Activated naive CD8-positive, alpha-beta T cell treated with anti-CD3 and anti-CD28 coated beads, Interleukin-2, amount 50 U/mL, for 16 hours (primary cell): ENCODE measurements around the gene CDA.

Experiments used
- DNase-seq: peaks from one replicate; pipeline ENCODE4 v3.0.0-alpha.2; 2020; ENCODE audit warnings: low read depth, low spot score

CDA gene

GRCh38 chr1:20588634-20589225 is at the start of gene CDA:
CDA (plus strand) TSS chr1:20589097; CDS start chr1:20589130, 33 bp downstream.
- no peak for DNase-seq

DNA sequence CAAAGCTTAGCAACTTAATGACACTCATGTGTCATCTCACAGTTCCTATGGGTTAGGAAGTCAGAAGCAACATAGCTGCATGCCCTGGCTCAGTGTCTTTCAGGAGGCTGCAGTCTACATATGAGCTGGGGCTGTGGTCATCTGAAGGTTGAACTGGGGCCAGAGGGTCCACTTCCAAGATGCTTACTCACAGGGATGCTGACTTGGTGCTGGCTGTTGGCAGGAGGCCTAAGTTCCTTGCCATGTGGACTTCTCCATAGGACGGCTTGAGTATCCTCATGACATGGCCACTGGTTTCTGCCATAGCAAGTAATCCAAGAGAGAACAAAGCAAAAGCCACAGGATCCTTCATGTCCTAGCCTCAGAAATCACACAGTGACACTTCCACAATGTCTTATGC is 48.6 kb upstream of the CDA start:
- DNase-seq = no peak

GRCh38 chr1:20546637-20547036 is 42.3 kb upstream of the CDA start:
- DNase-seq = no peak

DNA sequence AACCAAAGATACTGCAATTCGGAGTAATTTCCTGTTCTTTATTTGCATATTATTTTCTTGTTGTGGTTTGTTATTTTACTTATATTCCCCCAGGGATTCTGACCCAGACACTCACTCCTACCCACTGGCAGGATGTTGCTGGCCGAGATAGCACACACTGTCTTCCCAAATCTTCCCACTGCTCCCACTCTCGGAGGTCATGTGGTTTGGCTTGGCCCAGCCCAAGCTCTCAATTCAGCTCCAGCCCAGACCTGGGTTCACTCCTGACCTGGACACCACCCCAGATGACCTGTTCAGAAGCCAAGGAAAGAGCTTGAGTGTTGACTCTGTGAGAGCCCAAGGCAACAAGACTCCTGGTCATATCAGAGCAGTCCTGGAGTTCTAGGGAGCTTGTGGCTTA is 37.7 kb upstream of the CDA start:
- DNase-seq = no peak

GRCh38 chr1:20551945-20552727 is 36.8 kb upstream of the CDA start, which contains the start of gene FAM43B:
FAM43B (plus strand) TSS chr1:20552573; CDS start chr1:20552974, 401 bp downstream.
- DNase-seq = no peak

- no peak for DNase-seq
Observed at GRCh38 chr1:20552728-20553445, 36.0 kb upstream of the CDA start.

DNA sequence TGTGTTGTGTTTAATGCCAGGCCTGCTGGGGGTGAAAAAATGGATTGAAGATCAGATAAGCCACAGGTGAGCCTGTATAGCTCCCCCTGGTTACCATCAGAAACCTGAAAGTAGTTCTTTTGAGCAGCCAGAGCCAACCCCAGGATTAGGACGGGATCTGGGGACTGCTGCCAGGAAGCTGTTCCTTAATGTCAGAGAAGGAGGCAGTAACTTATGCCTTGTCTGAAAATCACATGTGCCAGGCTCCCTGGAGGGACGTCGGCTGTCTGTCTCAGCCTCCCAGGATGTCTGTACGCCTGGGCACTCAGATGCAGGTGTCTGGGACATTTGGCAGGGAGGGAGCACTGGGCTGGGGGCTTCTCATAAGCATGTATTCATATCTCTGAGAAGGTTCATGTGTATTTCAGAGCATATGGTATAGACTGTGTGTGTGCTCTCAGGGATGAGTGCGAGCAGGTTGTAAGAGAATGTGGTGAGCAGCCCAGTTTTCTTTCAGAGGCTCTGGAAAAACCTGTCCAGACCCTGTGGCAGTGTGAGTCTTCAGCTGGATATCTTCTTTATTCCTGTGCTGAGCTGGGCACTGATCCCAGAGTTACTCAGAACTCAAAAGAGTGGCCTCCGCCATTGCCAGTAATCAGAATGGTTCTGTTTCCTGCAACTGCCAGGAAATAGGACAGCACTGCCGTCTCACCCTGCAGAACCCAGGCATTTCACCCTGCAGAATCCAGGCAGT is 33.7 kb upstream of the CDA start:
- no peak for DNase-seq

DNA sequence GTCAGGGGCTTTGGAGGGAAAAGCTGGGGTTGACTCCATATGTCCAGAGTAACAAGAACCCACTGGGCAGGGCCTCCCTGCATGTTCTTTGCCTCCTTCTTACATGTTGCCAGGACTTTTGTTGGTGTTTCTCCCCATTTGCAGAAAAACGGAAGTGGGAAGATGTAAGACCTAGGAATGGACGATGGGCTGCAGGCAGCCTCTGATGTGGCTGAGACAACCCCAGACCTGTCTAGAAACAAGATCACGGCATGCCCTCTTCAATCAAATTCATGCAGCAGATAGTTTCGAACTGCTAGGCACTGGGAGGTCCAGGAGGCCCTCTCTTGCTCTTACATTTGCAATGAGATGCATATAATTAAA is 33.2 kb upstream of the CDA start:
- no peak for DNase-seq

GRCh38 chr1:20558191-20558590 is 30.7 kb upstream of the CDA start:
- DNase-seq = no peak

GRCh38 chr1:20560966-20561365 is 27.9 kb upstream of the CDA start:
- DNase-seq = no peak

GRCh38 chr1:20565234-20565633 is 23.7 kb upstream of the CDA start:
- no peak for DNase-seq

DNA sequence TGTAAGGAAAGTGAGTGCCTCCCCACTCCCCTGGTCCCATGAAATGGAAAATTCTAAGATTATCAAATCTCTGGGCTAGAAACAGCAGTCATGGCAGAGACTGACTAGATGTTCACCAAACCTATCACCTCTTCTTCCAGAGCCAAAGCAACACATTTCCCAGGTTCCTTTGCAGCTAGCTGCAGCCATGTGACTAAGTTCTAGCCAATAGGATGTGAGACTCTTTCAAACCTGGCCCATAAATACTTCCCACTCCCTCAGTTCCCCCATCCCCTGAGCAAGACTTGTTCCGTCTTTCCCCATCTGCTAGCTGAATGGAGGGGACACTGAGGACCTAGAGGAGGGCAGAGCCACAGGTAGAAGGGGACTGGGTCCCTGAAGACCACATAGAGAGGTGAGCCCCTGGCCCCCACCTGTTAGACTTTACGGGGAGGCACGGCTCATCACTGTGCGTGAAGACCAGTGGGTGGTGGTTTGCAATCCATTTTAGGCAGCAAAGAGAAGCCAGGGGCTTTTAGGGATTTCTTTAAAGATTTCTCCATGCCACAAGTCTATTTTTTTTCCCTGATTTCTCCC is 19.3 kb upstream of the CDA start:
- no peak for DNase-seq

DNA sequence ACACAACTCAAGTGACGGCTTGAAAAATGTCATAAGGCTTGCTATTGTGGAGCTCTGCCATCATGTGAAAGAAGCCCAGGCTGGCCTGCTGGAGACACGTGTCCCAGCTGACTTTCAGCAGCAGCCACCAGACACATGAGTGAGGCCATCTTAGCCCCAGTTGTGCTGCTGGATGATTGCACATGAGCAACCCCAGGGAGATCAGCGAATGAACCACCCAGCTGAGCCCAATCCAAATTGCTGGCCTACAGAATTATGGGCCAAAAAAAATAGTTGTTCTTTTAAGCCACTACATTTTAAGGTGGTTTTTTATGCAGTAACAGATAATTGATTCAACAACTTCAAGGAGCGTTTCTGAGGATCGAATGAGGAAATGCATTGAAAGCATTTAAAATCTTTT is 17.5 kb upstream of the CDA start:
- no peak for DNase-seq

GRCh38 chr1:20573987-20574386 is 14.9 kb upstream of the CDA start:
- no peak for DNase-seq

- peak; percentile 9 for DNase-seq
Observed at GRCh38 chr1:20574686-20575540, 14.0 kb upstream of the CDA start.

DNA sequence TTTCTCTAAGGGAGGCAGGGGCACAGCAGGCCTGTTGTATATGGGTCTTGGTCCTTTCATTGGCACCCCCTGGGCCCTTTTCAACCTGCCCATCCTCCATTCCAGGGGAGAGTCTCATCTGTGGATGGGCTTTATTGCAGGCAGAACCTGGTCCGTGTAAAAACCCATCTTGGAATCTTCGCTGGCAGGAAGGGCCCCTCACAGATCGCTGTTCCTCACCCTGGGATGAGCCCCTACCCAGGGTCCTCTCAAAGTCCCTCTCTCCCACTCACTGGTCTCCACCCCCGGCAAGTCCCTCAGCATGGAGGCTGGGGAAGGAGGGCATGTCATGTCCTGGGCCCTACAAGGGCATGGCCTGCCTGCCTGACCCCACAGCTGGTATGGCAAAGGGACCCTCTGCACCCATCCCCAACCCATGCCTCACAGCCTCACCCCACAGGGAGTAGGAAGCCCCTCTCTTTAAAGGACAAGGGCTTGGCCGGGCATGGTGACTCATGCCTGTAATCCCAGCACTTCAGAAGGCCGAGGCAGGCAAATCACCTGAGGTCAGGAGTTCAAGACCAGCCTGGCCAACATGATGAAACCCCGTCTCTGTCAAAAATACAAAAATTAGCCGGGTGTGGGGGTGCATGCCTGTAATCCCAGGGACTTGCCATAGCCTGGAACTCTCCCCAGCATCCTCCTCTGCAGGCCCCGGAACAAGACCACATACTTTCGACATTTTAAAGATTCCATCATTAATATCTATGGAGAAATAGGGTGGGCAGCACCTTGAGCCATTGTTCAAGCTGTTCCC is 13.2 kb upstream of the CDA start:
- no peak for DNase-seq

DNA sequence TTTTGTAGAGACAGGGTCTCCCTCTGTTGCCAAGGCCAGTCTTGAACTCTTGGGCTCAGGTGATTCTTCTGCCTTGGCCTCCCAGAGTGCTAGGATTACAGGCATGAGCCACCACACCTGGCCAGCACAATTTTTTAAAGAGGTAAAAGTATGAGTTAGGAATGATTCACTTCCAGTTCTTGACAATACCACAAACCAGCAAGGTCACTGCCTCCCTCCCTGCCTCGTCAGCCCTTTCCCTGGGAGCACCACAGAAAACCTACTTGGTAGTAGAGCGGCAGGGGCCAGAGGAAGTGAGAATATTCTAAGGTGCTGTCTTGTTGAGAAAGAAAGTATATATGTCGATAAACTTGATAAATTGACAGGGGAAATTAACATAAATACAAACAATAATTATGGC is 10.8 kb upstream of the CDA start:
- no peak for DNase-seq

DNA sequence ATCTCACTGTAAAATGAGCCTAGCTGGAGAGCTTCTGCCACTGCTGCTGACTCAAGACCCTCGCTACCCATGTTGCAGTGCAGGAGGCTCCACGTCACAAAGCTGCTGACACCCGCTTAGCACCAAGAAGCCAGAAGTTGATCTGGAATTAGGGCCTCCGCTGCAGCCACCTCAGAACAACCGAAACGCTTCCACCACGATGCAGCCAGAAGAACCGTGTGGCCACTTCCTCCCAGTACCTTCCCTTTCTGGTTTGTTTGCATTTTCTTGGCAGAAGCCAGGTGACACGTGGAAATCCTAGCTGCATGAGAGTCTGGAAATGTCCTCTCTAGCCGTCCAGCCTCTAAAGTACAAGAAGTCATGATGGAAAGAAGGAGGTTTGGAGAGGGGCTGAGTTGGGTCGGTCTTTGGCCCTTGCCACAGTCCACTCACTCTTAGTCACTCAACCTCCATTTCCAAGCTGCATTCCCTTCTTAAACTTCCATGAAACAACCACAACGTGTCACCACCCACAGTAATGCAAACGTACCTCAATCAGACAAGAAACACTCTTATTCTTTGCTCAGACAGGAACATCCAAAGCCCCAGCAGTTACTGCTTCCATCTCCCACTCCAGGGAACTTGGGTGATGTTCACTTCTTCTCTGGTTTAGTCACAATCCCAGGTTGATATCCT is 10.0 kb upstream of the CDA start:
- no peak for DNase-seq

GRCh38 chr1:20584890-20585289 is 4.0 kb upstream of the CDA start:
- DNase-seq = no peak
